ENCODE results near the gene KRT81.

DNA sequence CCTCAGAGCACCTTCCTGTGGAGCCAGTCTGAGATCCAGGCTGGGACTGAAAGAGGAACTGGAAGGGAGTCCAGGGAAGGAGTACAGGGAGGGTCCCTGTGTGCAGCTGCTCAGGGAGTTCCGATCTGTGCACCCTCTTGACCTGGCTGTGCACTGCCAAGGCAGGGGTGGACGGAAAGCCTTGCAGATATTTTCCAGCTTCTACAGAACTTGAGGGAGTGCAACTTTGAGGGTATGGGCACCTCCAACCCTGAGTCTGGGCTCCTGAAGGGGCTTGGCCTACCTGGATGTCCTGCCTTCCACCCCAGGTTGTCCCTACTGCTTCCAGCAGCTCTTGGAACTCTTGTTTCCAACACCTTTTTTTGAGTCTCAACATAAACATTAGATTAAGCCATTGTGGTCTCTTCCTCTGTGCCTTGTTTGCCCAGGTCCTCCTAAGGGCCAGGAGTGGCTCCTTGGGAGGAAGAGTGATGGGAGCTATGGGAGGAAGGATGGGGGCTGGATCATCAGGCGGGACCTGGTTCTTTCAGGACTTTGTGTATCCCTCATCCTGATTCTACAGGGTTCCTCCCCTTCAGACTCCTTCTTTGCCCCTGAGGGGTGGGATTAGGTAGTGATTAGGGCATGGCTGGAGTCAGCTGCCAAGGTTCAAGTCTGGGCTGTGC, 54.8 kb downstream of the KRT81 start:
- TF ChIP-seq, protein P1, sequence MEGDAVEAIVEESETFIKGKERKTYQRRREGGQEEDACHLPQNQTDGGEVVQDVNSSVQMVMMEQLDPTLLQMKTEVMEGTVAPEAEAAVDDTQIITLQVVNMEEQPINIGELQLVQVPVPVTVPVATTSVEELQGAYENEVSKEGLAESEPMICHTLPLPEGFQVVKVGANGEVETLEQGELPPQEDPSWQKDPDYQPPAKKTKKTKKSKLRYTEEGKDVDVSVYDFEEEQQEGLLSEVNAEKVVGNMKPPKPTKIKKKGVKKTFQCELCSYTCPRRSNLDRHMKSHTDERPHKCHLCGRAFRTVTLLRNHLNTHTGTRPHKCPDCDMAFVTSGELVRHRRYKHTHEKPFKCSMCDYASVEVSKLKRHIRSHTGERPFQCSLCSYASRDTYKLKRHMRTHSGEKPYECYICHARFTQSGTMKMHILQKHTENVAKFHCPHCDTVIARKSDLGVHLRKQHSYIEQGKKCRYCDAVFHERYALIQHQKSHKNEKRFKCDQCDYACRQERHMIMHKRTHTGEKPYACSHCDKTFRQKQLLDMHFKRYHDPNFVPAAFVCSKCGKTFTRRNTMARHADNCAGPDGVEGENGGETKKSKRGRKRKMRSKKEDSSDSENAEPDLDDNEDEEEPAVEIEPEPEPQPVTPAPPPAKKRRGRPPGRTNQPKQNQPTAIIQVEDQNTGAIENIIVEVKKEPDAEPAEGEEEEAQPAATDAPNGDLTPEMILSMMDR (IDR thresholded peaks at IDR 0.05): no peak
- no peak for TF ChIP-seq POLR2A (IDR thresholded peaks at IDR 0.05)

All from breast epithelium (tissue), 3 donors.